ENCODE results near the gene MYO16. TPM values are rescaled to one million over a fixed set of nuclear protein-coding genes. Genes with fewer than 3 reads are reported as not detected.

MYO16 gene
- total RNA-seq, 1 donor from 2014 or later, result not detected

DNA sequence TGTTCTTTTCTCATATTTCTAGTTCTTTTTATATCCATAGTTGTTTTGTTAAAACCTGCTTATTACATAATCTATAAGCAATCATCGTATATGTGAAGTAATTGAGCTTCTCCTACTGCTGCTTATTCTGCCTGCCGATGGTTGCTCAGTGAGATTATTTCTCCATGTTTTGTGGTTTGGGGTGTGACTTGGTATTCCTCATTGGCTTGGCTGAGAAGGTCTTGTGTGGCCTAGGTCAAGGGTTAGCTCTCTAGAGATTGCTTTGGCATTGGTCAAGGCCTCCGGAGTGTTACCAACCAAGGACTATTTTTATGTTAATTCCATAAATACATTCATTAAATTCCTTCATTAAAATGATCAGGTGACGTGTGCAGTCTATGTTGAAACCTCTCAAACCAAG, 302.8 kb downstream of the MYO16 start:
- DNase-seq (ENCODE audit: low spot score), result no peak

DNA sequence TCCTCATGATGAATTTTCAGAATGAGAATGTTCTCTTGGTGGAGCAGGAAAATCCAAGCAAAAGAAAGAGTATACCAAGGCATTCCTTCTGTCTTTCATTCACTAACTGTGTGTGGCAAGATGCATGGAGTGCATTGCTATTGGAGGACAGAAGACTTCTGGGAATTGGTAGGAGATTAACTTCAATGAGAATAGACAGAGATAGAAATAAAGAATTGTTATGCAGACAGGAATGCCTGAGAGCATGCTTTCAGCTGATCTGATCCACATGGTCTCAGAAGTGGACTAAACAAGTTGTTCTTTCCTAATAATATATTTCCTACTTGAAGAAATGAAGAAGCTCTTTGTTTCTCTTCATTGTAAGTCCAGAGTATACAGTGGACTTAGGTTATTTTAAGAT, 303.6 kb downstream of the MYO16 start:
- no peak for DNase-seq (ENCODE audit: low spot score)

DNA sequence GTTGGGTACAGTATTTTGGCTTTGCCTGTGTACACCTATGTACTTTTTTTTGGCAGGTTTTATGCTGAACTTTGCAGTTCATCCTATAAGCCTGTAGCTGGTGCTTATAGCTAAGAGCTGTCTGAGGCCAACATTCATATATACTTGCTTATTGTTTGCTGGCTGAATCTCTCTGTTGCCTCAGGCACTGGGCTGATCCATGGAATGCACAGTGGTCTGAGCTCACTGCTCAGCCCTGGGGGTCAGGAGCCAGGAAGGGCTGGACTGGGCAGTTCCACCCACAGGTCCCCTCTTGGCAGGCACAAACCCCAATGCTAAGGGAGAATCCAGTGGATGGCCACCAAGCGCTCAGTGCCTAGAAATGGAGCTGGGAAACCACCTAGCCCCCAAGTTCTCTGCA, 308.7 kb downstream of the MYO16 start:
- no peak for DNase-seq (ENCODE audit: low spot score)

DNA sequence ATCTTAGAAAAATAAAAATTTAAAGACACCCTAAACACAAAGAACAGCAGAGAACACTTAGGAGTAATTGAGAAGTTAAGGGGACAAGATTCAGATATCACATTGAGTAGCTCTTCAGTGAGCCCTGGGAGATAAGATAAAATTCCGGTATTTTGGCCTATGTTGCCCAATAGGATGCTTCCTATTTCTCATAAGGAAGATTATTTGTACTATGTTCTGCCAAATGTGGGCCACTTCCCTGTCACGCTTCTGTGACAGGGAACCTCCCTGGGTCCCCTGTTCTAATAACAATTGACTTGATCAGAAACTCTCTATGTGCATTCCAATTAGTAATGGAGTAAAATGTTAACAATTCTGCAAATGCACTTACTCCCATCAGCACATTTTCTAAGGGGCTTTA, 310.7 kb downstream of the MYO16 start:
- DNase-seq (ENCODE audit: low spot score), result no peak

DNA sequence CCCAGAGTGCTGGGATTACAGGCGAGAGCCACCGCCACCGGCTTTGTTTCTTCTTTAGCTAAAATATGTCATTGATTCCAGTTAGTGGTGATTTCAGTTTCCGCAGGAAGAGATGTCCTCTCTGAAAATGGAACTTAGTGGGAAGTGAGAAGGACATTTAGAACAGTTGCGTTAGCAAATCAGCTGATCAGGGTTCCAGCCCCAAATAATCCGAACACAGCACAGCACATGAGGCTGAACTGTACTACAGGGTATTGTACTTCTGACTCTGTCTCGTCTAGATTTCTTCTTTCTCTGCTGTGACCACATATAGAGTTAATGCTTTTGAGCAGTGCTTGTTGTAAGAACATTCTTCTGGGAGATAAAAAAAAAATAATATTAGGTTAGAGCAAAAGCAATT, 314.4 kb downstream of the MYO16 start:
- DNase-seq (ENCODE audit: low spot score), result no peak

DNA sequence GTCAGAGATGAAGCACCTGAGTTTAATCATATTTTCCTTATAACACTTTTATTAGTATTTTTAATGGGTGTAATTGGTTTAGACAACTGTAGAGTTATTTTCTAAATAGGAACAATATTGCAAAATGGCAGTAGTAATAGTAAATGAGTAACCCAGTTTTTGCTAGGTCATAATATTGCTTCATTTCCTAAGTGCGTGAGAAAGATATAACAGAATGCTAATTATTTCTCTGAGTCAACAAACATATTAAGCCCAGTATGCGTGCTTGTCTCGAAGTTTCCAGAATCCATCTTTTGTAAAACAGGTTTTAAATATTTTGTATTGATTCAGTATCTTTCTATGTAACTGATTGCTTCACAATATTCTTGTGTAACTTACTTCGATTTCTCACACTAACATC, 315.3 kb downstream of the MYO16 start:
- no peak for DNase-seq (ENCODE audit: low spot score)

DNA sequence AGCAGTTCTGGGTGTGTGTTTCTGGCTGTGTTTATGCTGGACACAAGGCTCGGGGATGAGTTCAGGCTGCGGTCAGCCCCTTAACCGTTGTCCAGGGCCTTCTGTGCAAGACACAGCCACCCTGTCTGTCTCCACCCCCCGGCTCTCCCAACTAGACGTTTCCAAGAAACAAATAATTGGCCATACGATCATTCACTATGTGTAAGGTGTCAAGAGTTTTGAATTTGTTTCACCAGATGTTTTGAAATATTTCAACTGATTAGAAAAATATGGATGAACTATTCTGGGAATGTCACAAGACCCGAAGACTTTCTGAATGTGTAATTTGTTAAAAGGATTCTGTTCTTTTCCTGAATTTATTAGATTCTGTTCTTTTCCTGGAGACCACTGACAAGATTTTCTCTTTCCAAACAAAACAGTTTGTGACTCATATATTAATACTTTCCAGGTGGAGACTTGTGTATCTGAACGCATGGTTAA, 318.2 kb downstream of the MYO16 start:
- no peak for DNase-seq (ENCODE audit: low spot score)

DNA sequence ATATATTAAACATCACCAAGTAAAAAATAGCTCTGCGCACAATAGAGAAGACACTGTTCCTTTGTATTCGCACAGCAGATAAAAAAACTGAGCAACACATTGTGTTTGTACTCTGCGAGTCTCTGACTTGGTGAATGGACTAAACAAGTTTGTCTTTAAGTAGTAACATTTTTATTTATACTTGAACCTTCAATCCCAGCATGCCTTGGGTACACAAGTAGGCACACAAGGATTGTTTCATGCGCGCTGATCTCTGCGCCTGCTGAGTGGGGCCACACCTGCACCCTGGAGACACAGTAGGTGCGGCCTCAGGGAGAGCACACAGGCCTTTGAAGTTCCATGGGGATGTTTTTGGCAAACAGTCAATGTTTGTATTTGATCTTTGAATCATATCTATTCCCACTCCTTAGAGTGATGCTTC, 318.9 kb downstream of the MYO16 start:
- DNase-seq (ENCODE audit: low spot score), result no peak

DNA sequence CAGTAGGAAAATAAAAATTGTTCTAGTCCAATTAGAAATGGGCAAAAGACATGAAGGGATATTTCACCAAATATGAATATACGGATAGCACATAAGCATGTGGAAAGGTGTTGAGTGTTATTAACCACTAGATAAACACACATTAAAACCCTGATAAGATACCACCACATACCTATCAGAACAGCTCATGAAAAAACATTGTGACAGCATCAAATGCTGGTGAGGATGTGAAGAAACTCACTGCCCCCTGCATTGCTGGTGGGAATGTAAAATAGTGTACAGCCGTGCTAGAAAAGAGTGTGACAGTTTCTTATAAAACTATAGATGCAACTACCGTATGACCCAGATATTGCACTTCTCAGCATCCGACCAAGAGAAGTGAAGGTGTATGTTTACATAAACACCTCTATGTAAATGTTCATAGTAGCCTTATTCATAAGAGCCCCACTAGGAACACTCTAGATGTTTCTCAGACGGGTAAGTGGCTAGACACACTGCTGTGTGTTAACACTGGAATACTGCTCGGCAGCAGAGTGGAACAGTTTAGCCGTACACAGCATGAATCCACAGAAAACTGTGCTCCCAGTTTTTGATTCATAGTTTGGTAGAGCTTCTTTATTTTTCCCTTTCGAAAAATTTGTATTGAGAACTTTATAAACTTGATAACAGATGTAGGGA, 321.1 kb downstream of the MYO16 start:
- DNase-seq (ENCODE audit: low spot score), result no peak

DNA sequence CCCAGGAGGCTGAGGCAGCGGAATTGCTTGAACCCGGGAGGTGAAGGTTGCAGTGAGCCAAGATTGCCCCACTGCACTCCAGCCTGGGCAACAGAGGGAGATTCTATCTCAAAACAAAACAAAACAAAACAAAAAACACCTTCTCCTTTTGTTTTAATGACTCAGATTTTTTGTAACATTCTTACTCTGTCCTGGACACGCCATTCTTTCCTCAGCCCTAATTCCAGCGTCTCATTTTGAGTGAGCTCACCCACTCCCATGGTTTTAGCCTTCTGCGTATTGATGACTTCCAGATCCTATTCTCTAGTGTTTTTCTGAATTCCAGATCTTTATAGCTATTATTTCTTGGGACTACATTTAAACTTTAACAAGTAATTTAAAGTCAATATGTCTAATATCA, 326.3 kb downstream of the MYO16 start:
- no peak for DNase-seq (ENCODE audit: low spot score)

DNA sequence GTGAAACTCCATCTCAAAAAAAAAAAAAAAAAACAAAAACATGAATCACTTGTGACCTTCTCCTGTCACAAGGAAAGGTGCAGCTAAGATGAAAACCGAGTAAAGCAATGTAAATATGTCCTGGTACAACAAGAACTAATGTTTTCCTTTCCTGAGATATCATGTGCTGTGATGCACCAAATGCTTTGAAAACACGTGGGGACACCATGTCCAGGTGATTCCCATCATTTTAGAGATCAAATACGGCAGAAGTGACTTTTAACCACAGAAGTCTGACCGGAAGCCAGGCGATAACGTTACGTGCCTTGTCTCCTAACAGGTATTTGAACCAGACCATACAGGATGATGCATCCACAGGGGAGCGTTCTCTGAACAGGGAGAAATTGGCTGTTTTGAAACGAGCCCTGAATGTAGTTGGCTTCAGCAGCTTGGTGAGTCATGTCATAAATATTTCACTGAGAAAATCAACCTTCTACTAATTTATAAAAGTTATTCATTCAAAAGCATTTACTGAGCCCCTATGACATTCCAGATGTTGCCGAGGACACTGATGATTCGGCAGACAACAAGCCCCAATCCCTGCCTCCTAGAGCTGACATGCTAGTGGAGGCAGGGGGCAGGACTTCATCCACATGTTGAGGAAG, 328.1 kb downstream of the MYO16 start:
- DNase-seq (ENCODE audit: low spot score), result no peak

DNA sequence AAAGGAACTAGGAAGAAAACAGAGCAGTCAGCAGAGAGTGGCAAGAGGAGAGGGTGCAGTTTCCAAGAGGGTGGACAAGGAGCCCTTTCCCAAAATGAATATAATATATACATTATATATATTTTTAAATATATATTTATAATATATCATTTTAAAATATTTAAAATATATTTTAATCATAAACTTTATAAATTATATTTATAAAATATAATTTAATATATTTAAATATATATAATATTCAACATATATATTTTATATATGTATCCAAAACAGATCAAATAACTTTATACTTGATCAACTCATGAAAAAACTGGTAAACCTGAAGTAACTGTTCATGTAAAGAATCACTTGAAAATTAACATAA, 328.6 kb downstream of the MYO16 start:
- no peak for DNase-seq (ENCODE audit: low spot score)

DNA sequence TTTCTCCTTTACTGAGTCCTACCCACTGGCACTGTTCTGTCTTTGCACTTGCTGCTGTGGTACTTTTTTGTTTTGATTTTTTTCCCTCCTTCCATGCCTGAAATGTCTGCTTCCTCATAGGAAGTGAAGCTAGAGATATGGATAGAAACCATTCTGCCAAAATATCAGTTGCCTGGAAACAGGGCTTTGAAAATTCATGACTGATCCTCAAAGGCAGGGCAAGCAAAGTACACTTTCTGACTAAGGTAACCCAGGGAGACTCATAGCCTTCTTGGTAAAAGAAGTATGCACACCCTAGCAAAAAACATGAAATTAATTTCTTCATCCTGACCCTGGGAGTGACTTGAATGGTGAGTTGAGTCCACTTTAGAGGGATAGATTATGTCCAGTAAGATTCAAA, 329.8 kb downstream of the MYO16 start:
- DNase-seq (ENCODE audit: low spot score), result no peak

DNA sequence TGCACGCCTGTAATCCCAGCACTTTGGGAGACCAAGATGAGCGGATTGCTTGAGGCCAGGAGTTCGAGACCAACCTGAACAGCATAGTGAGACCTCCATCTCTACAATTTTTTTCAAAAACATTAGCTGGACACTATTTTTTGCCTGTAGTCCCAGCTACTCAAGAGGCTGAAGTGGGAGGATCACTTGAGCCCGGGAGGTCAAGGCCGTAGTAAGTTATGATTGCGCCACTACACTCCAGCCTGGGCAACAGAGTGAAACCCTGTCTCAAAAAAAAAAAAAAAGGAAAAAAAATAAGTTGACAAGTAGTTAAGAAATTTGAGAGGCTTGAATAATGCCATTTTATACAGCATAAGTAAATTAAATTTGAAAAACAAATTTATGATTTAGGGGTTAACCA, 330.6 kb downstream of the MYO16 start:
- DNase-seq (ENCODE audit: low spot score), result no peak

DNA sequence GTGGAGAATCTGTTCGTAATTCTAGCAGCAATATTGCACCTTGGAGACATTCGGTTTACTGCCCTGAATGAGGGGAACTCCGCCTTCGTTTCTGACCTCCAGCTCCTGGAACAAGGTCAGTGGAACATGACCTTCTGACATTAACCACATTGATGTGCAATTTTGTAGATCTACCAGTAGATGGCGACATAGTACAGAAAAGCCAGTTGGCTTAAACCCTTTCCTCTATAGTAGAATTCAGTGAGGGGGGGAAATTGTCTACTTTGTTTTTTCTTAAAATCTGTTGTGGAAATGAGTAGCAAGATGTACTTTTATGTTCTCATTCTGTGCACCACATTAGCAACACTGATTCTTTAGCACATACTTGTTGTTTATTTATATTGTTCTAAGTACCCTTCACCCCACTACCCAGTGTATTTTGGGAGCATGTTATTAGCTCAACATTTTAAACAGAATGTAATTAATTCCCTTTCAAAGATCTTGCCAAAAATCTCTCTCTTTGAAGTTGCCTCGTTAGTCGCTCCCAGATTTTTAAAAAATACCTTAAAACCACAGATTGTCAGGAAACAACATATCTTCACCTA, 332.2 kb downstream of the MYO16 start:
- DNase-seq (ENCODE audit: low spot score), result no peak

DNA sequence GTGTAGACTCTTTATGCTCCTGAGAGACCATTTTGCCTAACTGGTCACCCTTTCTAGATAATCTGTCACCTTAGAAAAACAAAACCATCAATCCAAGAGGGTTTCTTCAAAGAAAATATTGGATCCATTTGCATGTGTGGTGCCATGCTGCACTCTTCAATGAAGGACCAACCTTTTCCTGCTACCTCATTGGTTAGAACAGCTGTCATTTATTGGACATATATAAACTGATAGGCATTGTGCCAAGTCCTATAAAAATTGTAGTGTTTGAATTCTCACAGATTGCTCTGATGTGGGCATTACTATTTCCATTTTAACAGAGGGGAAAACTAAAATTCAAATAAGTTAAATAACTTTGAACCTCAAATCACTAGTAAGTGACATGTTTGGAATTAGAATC, 333.2 kb downstream of the MYO16 start:
- no peak for DNase-seq (ENCODE audit: low spot score)

DNA sequence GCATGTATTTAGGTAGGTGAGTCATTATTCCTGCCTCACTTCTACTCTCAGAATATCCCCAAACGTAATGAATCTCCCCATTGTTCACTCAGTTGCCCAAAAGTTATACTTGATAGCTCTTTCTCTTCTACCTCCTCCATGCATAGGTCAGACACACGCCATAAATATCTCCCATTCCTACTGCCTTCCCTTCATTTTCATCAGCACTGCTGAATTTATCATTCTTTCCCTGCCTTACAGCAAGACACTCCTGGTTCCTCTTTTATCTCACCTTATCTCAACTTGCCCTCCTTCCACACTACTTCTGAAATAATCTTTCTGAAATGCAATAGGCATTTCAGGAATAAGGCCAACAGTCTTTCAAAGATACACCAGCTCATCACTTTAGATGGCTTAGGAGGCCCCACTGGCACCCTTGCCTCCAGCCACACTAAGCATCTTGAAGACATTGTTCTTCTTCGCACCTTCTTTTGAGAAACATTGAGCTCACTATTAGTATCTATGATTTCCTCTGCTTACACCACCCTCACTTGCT, 333.9 kb downstream of the MYO16 start:
- no peak for DNase-seq (ENCODE audit: low spot score)

DNA sequence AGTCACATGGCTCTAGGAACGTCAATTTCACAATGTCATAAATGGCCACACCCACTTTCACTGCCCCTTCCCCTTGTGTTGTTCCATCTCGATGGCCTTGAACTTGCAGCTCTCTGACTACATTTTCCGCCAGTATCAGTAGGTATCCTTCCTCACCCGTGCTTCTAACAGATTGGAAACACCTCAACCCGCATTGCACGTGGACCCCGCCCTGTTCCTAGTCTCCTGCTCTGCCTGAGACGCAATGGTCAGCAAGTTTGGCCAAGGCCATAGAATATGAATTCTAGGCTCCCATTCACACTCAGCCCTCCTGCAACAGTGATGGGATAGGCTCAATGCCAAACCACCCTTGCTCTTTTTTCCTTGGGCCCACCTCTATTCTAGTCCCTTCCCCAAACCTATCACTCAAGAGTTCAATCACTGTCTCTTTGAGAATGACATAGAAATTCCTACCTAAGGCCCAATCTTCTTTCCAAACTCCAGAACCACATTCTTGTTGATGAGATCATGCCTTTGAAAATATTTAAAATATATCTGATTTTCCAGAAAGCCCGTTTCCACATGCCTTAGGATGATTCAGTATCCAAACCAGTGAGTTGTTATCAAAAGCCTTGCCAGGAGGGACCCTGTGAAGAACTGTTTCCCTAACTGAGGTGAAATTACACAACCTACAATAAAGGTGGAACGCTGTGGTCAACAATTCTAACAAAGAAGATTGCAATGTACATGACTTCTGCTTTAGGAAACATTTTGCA, 334.6 kb downstream of the MYO16 start:
- DNase-seq (ENCODE audit: low spot score), result no peak

DNA sequence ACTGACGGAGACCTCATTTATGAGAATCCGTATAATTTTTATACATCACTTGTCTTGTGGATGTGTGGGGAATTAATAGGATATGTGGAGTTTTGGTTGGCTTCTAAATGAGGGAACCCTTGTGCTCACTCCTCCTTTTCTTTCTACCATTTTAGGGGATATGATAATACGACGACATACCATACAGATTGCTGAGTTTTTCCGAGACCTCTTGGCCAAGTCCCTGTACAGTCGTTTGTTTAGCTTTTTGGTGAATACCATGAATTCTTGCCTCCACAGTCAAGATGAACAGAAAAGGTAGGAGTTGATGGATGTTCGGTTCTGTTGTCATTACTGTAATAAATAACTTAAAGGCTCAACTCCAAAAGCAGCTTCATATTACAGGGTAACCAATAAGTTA, 335.2 kb downstream of the MYO16 start:
- DNase-seq (ENCODE audit: low spot score), result no peak

DNA sequence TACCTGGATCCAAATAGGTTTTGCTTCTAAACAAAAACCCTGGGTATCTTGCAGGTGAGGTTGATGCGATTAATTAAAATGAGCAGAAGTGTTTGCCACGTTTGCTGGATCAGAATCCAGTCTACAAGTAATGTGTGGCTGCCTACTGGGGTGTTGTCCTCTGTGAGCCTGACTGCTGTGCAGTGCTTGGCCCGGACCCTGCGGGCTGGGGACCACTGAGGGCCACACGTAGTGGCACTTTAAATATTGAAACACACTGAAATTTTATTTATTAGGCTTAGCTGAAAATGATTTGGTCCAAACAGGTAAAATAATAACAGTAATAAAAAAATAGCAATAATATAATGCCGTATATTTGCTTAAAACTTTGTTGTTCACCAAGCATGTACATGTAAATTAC, 338.0 kb downstream of the MYO16 start:
- DNase-seq (ENCODE audit: low spot score), result no peak

DNA sequence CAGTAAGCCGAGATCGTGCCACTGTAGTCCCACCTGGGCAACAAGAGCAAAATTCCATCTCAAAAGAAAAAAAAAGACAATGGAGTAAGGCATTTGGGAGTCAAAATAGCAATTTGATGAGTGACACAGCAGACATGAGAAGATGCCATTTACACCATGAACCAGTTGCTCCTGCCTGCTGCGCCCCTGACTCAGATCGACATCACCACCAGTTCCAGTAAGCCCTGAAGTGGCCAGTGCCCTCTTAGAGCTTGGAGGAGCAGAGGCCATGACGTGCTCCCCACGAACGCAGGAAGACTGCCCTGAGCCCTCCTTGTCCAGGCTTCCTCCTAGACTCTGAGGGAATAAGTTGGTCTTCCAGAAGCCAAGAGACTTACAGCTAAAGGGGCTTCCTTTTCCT, 339.2 kb downstream of the MYO16 start:
- DNase-seq (ENCODE audit: low spot score), result no peak

DNA sequence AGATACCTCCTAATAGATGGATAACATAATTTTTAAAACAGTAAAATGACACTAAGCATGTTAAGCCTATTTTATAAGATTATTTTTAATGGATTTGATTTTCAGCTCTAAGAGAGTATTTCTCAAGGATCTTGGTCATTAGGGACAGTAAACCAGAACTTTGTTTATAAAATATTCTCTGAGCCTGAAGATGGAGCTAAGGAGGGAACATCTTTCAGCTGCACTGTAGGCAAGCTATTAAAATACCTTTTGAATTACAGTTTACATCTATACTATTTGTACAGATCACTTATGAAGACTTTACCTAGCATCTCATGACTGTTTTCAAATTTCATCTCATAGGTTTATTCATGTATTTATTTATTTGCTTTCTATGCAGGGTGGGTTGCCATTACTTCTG, 345.3 kb downstream of the MYO16 start:
- no peak for DNase-seq (ENCODE audit: low spot score)

DNA sequence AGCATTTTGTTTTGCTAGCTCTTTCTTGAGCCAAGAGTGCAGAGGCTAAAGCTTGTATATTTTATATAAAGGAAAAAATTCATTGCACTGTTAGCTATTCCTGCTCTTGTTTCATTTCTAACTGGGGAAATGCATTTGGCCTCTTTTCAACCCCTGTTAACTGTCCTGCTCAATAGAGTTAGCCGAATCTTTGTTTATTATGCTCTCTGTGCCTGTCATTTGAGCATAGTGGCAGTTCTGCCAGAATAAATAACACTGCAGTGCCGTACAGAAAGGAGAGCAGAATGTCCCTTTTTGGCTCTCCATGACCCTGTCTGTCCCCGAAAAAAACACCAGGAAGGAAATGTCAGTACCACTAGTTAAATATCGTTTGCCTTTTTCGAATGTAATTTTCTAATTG, 350.8 kb downstream of the MYO16 start:
- no peak for DNase-seq (ENCODE audit: low spot score)

All from ureter (tissue), 1 donor.